Fibroblast of lung (primary cell): ENCODE measurements around the gene AANAT. TPM values are rescaled to one million over a fixed set of nuclear protein-coding genes. Genes with fewer than 3 reads are reported as not detected.

Experiments
- DNase-seq, 2 donors: peaks; one replicate each; pipeline versions ENCODE4 v3.0.0 to v3.0.0-alpha.2; 2010; ENCODE audit warnings: low read depth in 2 of 2
- H2AFZ ChIP-seq: 2 replicates; pipeline ENCODE4 v1.5.1; 2012; ENCODE audit warnings: low read length, control low read depth, inconsistent platforms
- H3K27ac ChIP-seq: 2 replicates; pipeline ENCODE4 v1.5.1; 2011; ENCODE audit warnings: low read length, control low read depth; ENCODE audit not compliant: insufficient read depth
- H3K27me3 ChIP-seq: 2 replicates; pipeline ENCODE4 v1.5.1; 2011; ENCODE audit warnings: mild to moderate bottlenecking, low read length; ENCODE audit not compliant: control insufficient read depth, insufficient read depth
- H3K36me3 ChIP-seq: 2 replicates; pipeline ENCODE4 v1.5.1; 2011; ENCODE audit warnings: low read length; ENCODE audit not compliant: control insufficient read depth, insufficient read depth
- H3K4me1 ChIP-seq: 2 replicates; pipeline ENCODE4 v1.5.1; 2011; ENCODE audit warnings: low read length; ENCODE audit not compliant: control insufficient read depth, insufficient read depth; ENCODE audit errors: extremely low read depth
- H3K4me2 ChIP-seq: 2 replicates; pipeline ENCODE4 v1.5.1; 2011; ENCODE audit warnings: low read length, control low read depth; ENCODE audit not compliant: insufficient read depth; ENCODE audit errors: extremely low read depth
- H3K4me3 ChIP-seq, 4 experiments: fragments of 200-600 bp in 1 of 4; sonication (generic) in 1 of 4; replicated peaks in 1 of 4; 2 replicates each; pipeline ENCODE4 v1.5.1; 2011 to 2016; ENCODE audit warnings: low read length in 4 of 4, low read depth in 3 of 4, mild to moderate bottlenecking in 3 of 4, control low read depth in 2 of 4, inconsistent platforms in 1 of 4, mixed read lengths in 1 of 4; ENCODE audit not compliant: insufficient read depth in 1 of 4; ENCODE audit errors: control extremely low read depth in 1 of 4
- H3K79me2 ChIP-seq: 2 replicates; pipeline ENCODE4 v1.5.1; 2012; ENCODE audit warnings: mild to moderate bottlenecking, low read length, inconsistent platforms; ENCODE audit not compliant: control insufficient read depth, insufficient read depth
- H3K9ac ChIP-seq: 2 replicates; pipeline ENCODE4 v1.5.1; 2011; ENCODE audit warnings: mild to moderate bottlenecking, low read length, control low read depth; ENCODE audit not compliant: insufficient read depth
- H3K9me3 ChIP-seq: 2 replicates; pipeline ENCODE4 v1.5.1; 2012; ENCODE audit warnings: low read depth, low read length; ENCODE audit not compliant: control insufficient read depth, insufficient read depth
- H4K20me1 ChIP-seq: 2 replicates; pipeline ENCODE4 v1.5.1; 2011; ENCODE audit warnings: low read length; ENCODE audit not compliant: control insufficient read depth, insufficient read depth; ENCODE audit errors: extremely low read depth
- EZH2 ChIP-seq: IDR thresholded peaks from 2 replicates; pipeline ENCODE4 v1.5.1; 2012; ENCODE audit warnings: low read length, control low read depth, mild to moderate bottlenecking; ENCODE audit errors: missing control alignments
- polyA plus RNA-seq, 2 donors: library from polyadenylated mRNA; depleted of rRNA in 1 of 2; stranded (reverse) in 1 of 2; unstranded in 1 of 2; fragments of >200 nt; gene quantifications; 2 replicates each; pipeline ENCODE4 v1.2.1, GENCODE V29; 2011 to 2012; ENCODE audit warnings: missing spikeins in 1 of 2
- total RNA-seq: library from RNA; depleted of rRNA; stranded (reverse); fragments of >200 nt; gene quantifications from 2 replicates; pipeline ENCODE4 v1.2.1, GENCODE V29; 2014
- TF ChIP-seq, protein P1 (sequence below), 2 donors: IDR thresholded peaks in 1 of 2; conservative IDR thresholded peaks in 1 of 2; 1 replicate in 1 of 2; 2 replicates in 1 of 2; pipeline ENCODE4 v1.5.1; 2011 to 2012; ENCODE audit warnings: low read length in 2 of 2, control low read depth in 1 of 2, inconsistent platforms in 1 of 2, low read depth in 1 of 2, mild to moderate bottlenecking in 1 of 2

Gene AANAT
- total and polyA plus RNA-seq, 2 donors (not counting 1 experiment from before 2014, with no cell fraction given), result not detected

DNA sequence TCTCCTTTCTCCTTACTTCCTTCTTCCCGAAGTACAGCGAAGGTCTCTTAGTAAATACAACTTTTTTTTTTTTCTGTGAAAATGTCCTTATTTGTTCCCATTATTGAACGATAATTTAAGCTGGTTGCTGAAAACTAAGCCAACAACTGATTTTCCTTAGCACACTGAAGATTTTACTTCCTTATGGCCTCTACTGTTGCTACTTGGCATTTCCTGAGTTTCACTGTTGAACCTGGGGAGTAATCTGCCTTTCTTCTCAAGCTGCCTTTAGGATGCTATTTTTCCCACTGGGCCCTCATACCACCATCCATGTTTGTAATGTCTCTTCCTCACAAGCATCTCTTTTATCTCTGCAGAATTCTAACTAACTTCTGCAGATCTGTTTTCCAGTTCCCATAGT is 40.5 kb upstream of the AANAT start:
- DNase-seq, result no peak
- Histone ChIP-seq H3K9me3 (no peaks in the 10 kb centered on the region), H3K27me3 (no peaks in the 10 kb centered on the region), H4K20me1 (no peaks in the 10 kb centered on the region), H3K4me2 (no peak overlapping the region), H3K4me3 (no peak overlapping the region), H3K9ac (no peak overlapping the region), H3K27ac (no peak overlapping the region), H3K4me1 (peaks cover 4% of the 10 kb centered on the region), H3K79me2 (no peaks in the 10 kb centered on the region), H3K36me3 (no peaks in the 10 kb centered on the region), H2AFZ (no peak overlapping the region)
- TF ChIP-seq EZH2, result no peak
- TF ChIP-seq, protein P1, sequence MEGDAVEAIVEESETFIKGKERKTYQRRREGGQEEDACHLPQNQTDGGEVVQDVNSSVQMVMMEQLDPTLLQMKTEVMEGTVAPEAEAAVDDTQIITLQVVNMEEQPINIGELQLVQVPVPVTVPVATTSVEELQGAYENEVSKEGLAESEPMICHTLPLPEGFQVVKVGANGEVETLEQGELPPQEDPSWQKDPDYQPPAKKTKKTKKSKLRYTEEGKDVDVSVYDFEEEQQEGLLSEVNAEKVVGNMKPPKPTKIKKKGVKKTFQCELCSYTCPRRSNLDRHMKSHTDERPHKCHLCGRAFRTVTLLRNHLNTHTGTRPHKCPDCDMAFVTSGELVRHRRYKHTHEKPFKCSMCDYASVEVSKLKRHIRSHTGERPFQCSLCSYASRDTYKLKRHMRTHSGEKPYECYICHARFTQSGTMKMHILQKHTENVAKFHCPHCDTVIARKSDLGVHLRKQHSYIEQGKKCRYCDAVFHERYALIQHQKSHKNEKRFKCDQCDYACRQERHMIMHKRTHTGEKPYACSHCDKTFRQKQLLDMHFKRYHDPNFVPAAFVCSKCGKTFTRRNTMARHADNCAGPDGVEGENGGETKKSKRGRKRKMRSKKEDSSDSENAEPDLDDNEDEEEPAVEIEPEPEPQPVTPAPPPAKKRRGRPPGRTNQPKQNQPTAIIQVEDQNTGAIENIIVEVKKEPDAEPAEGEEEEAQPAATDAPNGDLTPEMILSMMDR (conservative IDR thresholded peaks at IDR 0.05 in 1 of 2, IDR thresholded peaks at IDR 0.05 in 1 of 2; ENCODE audit: low read depth in 1 of 2, low read length in 2 of 2), result no peak

- Histone ChIP-seq H3K4me2 (no peak overlapping the region), H3K27me3 (no peaks in the 10 kb centered on the region), H3K9ac (no peak overlapping the region), H2AFZ (no peak overlapping the region), H3K36me3 (no peaks in the 10 kb centered on the region), H3K9me3 (no peaks in the 10 kb centered on the region), H3K4me3 (no peak overlapping the region), H4K20me1 (peaks cover 3% of the 10 kb centered on the region), H3K79me2 (peaks cover 4% of the 10 kb centered on the region), H3K27ac (no peak overlapping the region), H3K4me1 (peaks cover 4% of the 10 kb centered on the region)
- TF ChIP-seq, protein P1 (conservative IDR thresholded peaks at IDR 0.05 in 1 of 2, IDR thresholded peaks at IDR 0.05 in 1 of 2; ENCODE audit: low read depth in 1 of 2, low read length in 2 of 2), result no peak
- no peak for TF ChIP-seq EZH2
- peak; percentile 60 to 76 for DNase-seq
These were observed 39.7 kb upstream of the AANAT start for GRCh38 chr17:76427501-76428231.

DNA sequence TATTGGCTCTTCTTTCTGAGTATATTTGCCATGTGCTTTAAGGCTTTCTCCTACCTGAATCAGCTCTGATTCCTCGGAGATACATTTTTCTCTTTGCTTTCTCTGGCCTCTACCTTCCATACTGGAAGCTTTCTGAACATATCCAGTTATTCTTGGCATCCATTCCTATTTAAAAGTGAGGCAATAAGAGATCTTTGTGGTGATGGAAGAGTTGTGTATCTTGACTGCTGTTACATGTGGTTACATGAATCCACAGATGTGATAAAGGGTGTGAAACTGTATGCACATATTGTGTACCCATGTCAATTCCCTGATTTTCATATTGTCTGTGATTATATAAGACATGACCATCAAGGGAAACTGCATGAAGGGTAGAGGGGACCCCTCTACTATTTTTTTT is 38.9 kb upstream of the AANAT start:
- Histone ChIP-seq H3K9ac (no peak overlapping the region), H3K79me2 (peaks cover 4% of the 10 kb centered on the region), H3K4me3 (no peak overlapping the region), H2AFZ (no peak overlapping the region), H3K4me2 (no peak overlapping the region), H3K9me3 (no peaks in the 10 kb centered on the region), H3K27me3 (no peaks in the 10 kb centered on the region), H3K27ac (no peak overlapping the region), H3K4me1 (peaks cover 4% of the 10 kb centered on the region), H4K20me1 (peaks cover 3% of the 10 kb centered on the region), H3K36me3 (no peaks in the 10 kb centered on the region)
- peak in 1 of 2 donors; percentile 31 for DNase-seq
- TF ChIP-seq, protein P1 (conservative IDR thresholded peaks at IDR 0.05 in 1 of 2, IDR thresholded peaks at IDR 0.05 in 1 of 2; ENCODE audit: low read depth in 1 of 2, low read length in 2 of 2), result no peak
- TF ChIP-seq EZH2, result no peak
